Skin of body (tissue), 2 donors: ENCODE data around the gene RNF39. TPM values are rescaled to one million over a fixed set of nuclear protein-coding genes. Genes with fewer than 3 reads are reported as not detected.

ENCODE experiments used
- small RNA-seq: library from RNA; depleted of rRNA; stranded (forward); fragments of <200 nt; gene quantifications from one replicate; pipeline ENCODE3, GENCODE V24; 2014; ENCODE audit warnings: low replicate concordance
- total RNA-seq: library from RNA; depleted of rRNA; stranded (reverse); fragments of >200 nt; gene quantifications from one replicate; pipeline ENCODE4 v1.2.3, GENCODE V29; 2014

RNF39 gene
- total RNA-seq, 1 donor from 2014 or later = 4.0 TPM

Small RNA genes within 50 kb of the gene (small RNA-seq; reads per million reads assigned to genes)
- gene RF02218 = not detected
- not detected for gene RF02219
- not detected for gene RF02220

Other genes with a start within 250 kb of the RNF39 start
- gene HLA-G, start 247.9 kb downstream of the RNF39 start, total RNA-seq = 0.10 TPM
- 96.6 TPM for gene HLA-A, start 133.2 kb downstream of the RNF39 start, total RNA-seq
- 22.1 TPM for gene POLR1H, start 14.5 kb downstream of the RNF39 start, total RNA-seq
- 12.1 TPM for gene PPP1R11, start 8.6 kb downstream of the RNF39 start, total RNA-seq
- gene TRIM31, start 37.3 kb upstream of the RNF39 start, total RNA-seq = not detected
- gene TRIM40, start 60.4 kb upstream of the RNF39 start, total RNA-seq = not detected
- gene TRIM10, start 85.4 kb upstream of the RNF39 start, total RNA-seq = 2.2 TPM
- 1.4 TPM for gene TRIM15, start 87.8 kb upstream of the RNF39 start, total RNA-seq
- 18.9 TPM for gene TRIM26, start 137.6 kb upstream of the RNF39 start, total RNA-seq